ENCODE results near the gene UNC119B. TPM values are rescaled to one million over a fixed set of nuclear protein-coding genes. Genes with fewer than 3 reads are reported as not detected.

The UNC119B gene
- polyA plus RNA-seq, 1 donor from 2014 or later: 4.9 TPM

DNA sequence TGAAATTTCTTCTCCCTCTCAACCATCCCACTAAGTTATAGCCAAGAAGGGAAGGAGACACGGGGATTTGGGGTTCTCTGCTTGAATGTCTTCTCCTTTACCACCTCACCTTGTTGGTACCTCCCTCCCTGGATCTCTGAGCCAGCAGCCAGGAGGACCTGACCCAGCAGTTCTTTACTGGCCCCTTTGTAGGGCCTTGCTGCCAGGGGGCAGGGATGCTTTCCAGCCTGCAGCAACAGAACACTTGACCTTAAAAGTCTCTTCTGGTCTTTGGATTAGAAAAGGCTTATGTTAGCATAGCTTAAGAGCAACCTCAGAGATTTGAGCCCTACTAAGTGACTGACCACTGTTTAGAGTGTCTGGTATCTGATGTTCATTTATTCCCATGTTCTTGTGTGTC is 12.9 kb upstream of the UNC119B start:
- Mint-ChIP-seq H3K4me3 (peak overlapping the region in 1 of 4 donors; percentile 20), H3K36me3 (peaks cover 19% of the 10 kb centered on the region), H3K4me1 (peaks cover 0 to 7% (median 6%) of the 10 kb centered on the region in 3 donors), H3K27ac (peak overlapping the region in 1 of 3 donors; percentile 45), H3K27me3 (no peaks in the 10 kb centered on the region), H3K9me3 (no peaks in the 10 kb centered on the region)

DNA sequence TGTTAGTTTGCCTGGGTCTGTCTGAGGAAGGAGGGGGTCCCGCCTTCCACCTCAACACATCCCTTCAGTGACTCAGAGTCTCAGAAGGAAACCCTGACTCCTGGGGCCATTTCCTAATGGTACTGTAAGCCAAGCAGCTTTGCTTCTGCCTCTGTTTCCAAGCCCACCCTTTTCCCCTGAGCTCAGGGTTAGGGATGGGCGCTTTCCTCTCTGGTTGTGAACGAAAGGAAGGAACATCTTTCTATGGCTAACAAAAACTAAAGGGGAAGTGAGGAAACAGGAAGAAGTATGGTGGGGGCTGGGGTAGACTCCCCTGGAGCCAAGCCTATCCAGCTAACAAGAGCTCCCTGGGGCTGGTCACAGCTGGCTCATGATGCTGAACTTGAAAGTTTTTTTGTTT is 11.6 kb upstream of the UNC119B start:
- Mint-ChIP-seq H3K36me3 (peaks cover 15% of the 10 kb centered on the region), H3K4me3 (no peak overlapping the region), H3K4me1 (peaks cover 0 to 7% (median 6%) of the 10 kb centered on the region in 3 donors), H3K27ac (peak overlapping the region in 1 of 3 donors; percentile 57), H3K9me3 (no peaks in the 10 kb centered on the region), H3K27me3 (no peaks in the 10 kb centered on the region)

DNA sequence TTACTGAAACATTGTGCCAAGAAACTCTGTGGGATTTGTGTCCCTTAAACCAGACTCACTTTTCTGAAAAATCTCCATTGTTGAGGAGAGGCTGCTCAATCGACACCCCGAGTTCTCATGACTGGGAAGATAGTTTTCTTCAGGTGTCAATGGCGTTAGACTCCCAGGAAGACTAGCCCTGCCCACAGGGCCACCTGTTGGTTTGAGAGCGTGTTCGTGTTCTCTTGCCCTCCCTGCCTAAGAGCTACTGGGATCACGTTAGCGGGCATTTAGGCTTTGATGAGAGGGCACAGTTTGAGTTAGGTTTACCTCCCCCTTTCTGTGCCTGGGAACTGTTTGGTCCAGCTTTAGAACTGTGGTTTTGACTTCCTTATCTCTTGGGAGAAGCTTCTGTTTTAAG is 10.7 kb upstream of the UNC119B start:
- H3K9me3 Mint-ChIP-seq: no peaks in the 10 kb centered on the region
- peaks cover 0 to 7% (median 6%) of the 10 kb centered on the region in 3 donors for H3K4me1 Mint-ChIP-seq
- H3K27me3 Mint-ChIP-seq: no peaks in the 10 kb centered on the region
- peaks cover 14% of the 10 kb centered on the region for H3K36me3 Mint-ChIP-seq
- no peak overlapping the region for H3K4me3 Mint-ChIP-seq
- H3K27ac Mint-ChIP-seq: no peak overlapping the region

DNA sequence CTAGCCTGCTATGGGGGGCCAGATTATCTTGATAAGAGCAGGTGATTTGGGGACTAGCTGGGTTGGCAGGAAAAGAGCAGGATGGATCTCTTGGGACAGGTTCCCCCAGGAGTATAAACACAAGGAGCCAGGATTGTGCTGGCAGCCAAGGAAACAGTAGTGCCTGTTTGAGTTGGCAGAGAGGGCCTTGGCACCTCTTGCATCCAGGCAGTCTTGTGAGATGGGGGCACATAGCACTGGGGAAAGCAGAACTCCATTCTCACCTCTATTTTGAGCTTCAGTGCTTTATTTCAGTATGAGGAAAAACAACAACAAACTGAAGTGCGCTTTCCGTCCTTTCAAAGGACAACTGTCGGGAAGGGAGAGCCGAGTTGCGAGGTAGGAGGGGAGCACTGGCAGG is 9.4 kb upstream of the UNC119B start:
- H3K9me3 Mint-ChIP-seq: no peaks in the 10 kb centered on the region
- no peak overlapping the region for H3K27ac Mint-ChIP-seq
- H3K4me3 Mint-ChIP-seq: no peak overlapping the region
- peaks cover 13% of the 10 kb centered on the region for H3K36me3 Mint-ChIP-seq
- peaks cover 0 to 6% (median 4%) of the 10 kb centered on the region in 3 donors for H3K4me1 Mint-ChIP-seq
- H3K27me3 Mint-ChIP-seq: no peaks in the 10 kb centered on the region

DNA sequence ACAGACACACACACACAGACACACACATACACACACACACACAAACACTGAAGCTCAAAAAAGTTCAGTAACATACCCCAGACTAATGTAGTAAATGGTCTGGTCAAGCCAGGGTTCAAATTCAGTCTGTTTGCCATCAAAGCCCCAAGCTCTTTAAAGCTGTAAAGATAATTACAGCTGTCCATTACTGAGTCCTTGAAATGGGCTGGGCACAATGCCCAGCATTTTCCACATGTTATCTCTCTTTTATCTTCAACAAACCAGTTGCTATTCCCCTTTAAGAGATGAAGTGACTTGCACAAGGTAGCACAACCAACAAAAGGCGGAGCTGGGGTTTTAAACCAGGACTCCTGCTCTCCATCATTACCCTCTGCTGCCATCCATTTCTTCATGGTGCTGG is 7.6 kb upstream of the UNC119B start:
- Mint-ChIP-seq H3K4me3 (no peak overlapping the region), H3K27me3 (no peaks in the 10 kb centered on the region), H3K9me3 (no peaks in the 10 kb centered on the region), H3K27ac (no peak overlapping the region), H3K4me1 (peaks cover 0 to 6% (median 4%) of the 10 kb centered on the region in 3 donors), H3K36me3 (peaks cover 8% of the 10 kb centered on the region)

DNA sequence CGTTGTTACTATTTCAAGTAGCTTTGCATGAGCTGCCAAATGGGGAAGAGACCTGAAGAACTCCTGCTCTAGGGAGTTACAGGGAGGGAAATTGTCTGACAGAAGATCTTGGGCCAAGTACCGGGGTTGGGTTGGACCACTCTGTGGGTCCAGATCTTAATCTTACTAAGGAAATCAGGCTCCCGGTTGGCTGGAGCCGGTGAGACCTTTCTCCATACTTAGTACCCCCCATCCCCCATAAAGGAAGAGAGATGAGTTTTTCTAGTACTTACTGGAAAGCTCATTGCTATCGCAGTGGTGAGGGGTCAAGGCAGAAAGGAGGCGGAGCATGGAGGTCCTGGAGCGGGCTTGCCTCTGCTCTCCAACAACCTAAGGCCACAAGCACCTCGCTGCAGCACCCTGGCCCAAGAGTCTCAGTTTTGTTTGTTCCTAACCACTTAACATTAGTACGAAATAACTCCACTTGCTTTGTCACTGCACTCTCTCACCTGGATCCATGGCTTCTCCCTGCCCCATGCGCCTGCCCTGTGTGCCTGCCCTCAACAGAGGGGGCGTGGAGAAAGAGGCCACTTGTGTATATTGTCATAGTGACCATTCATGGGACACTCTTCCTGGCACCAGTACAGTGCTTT is 6.8 kb upstream of the UNC119B start:
- H3K27me3 Mint-ChIP-seq: no peaks in the 10 kb centered on the region
- no peak overlapping the region for H3K27ac Mint-ChIP-seq
- peaks cover 0 to 6% (median 4%) of the 10 kb centered on the region in 3 donors for H3K4me1 Mint-ChIP-seq
- H3K4me3 Mint-ChIP-seq: no peak overlapping the region
- H3K9me3 Mint-ChIP-seq: no peaks in the 10 kb centered on the region
- peaks cover 8% of the 10 kb centered on the region for H3K36me3 Mint-ChIP-seq

DNA sequence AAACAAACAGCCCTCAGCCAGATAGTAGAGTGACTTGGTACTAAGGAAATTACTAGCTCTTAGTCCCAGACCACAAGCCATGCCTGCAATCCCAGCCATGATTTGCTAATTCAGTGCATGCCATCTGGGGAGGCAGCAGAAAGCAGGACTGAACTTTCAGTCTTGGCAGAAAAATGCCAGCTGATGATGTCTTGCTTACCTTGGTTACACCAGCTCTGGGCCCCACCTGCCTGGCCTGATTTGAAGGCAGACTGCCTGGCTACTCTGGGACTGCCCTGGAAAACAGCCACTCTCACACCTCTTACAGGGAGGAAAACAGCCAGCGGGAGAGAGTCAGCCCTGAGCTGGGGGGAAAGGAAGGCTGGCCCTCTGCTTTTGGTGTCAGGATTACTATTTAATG is 4.6 kb upstream of the UNC119B start:
- Mint-ChIP-seq H3K4me1 (peaks cover 3 to 7% (median 3%) of the 10 kb centered on the region in 3 donors), H3K4me3 (no peak overlapping the region), H3K36me3 (peaks cover 7% of the 10 kb centered on the region), H3K27me3 (no peaks in the 10 kb centered on the region), H3K9me3 (no peaks in the 10 kb centered on the region), H3K27ac (peak overlapping the region in 1 of 3 donors; percentile 82)

DNA sequence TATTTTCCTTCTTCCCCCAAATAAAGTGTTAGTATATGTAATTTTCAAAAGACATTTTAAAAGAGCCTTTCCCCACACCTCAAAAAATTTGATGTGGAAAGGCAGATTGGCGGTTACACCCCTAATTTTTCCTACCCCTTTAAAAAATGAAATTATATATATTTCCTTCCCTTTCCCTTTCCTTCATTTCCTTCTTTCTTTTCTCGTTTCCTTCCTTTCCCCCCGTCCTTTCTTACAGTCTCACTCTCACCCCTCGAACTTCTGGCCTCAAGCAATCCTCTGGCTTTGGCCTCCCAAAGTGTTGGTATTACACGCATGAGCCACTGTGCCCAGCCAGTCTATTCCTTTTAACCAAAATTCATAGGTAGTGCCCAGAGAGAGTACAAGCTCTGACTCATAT is 4.2 kb upstream of the UNC119B start:
- Mint-ChIP-seq H3K4me1 (peaks cover 3 to 7% (median 4%) of the 10 kb centered on the region in 3 donors), H3K9me3 (no peaks in the 10 kb centered on the region), H3K36me3 (peaks cover 3% of the 10 kb centered on the region), H3K27ac (no peak overlapping the region), H3K27me3 (no peaks in the 10 kb centered on the region), H3K4me3 (no peak overlapping the region)

DNA sequence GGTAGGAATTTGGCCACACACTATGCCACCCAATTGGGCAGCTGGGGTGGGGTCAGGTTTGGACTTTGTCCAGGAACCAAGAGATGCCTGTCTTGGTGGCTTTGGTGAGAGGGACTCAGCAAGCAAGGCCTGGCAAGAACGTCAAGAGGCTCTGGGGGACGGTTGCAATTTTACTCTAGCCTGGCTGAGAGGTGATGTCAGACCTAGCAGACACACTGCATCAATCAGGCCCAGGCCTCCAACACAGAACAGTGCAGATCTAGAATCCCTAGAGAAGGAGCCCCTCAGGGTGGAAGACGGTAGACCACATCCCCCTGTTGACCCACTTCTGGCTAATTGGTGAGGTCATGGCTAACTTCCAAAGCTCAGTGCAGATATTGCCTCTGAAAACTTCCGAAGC is 1.6 kb upstream of the UNC119B start:
- Mint-ChIP-seq H3K4me3 (peak overlapping the region in 3 of 4 donors; percentile 25 to 76 (median 42)), H3K27ac (no peak overlapping the region)

DNA sequence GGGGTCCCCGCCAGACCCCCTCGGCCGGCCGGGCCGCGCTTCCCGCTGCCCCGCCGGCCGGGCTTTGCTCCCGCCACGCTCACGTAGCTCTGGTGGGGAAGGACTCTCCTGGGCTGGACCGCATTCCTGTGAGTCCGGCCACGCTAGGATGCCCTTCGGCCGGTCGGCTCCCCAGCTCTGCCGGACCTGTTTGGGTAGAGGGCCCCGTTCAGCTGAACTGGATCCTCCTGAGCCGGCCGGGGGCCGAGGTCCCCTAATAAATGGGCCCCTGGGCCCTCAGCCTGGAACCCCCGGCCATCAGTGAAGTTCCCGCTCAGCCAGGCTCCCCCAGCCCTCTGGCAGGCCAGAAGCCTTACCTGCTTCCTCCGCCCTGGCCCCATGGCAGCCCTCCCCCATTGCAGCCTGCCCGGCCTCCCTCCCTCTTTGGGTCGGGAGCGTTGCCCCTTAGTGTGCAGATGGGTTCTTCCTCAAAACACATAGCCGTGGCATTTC is 593 bp downstream of the UNC119B start:
- H3K4me1 Mint-ChIP-seq: peaks cover 11 to 20% (median 18%) of the 10 kb centered on the region in 3 donors

More for the DNA sequence above, 1.6 kb upstream of the UNC119B start:
- Mint-ChIP-seq H3K4me1 (peaks cover 5 to 15% (median 14%) of the 10 kb centered on the region in 3 donors), H3K9me3 (no peaks in the 10 kb centered on the region), H3K36me3 (peaks cover 2% of the 10 kb centered on the region), H3K27me3 (no peaks in the 10 kb centered on the region)

DNA sequence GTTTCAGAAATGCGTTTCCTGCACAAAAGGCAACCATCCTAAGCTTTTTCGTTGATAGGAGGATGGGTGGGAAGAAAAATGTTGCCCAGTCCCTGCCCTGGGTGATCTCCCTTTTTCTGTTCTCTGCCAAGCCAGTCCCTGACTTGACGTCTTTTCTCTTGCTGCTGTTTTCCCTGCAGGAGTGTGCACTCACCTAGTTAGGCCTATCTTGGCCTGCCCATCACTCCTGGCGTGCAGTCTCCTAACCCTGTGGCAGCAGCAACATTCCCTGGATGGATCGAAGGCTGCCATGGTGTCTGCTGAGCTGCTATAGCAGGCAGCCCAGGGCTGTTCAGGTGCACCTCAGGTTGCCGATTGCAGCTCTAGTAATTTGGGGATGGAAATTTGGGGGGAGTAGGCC is 1.2 kb downstream of the UNC119B start:
- no peaks in the 10 kb centered on the region for H3K36me3 Mint-ChIP-seq
- no peaks in the 10 kb centered on the region for H3K27me3 Mint-ChIP-seq
- peak overlapping the region; percentile 86 to 95 (median 90) for H3K4me3 Mint-ChIP-seq
- peak overlapping the region; percentile 67 to 84 (median 69) for H3K27ac Mint-ChIP-seq
- H3K9me3 Mint-ChIP-seq: no peaks in the 10 kb centered on the region
- peaks cover 11 to 20% (median 18%) of the 10 kb centered on the region in 3 donors for H3K4me1 Mint-ChIP-seq

More for the DNA sequence above, 593 bp downstream of the UNC119B start:
- H3K36me3 Mint-ChIP-seq: no peaks in the 10 kb centered on the region
- peak overlapping the region; percentile 67 to 84 (median 69) for H3K27ac Mint-ChIP-seq
- H3K9me3 Mint-ChIP-seq: no peaks in the 10 kb centered on the region
- H3K4me3 Mint-ChIP-seq: peak overlapping the region; percentile 86 to 95 (median 90)
- no peaks in the 10 kb centered on the region for H3K27me3 Mint-ChIP-seq

DNA sequence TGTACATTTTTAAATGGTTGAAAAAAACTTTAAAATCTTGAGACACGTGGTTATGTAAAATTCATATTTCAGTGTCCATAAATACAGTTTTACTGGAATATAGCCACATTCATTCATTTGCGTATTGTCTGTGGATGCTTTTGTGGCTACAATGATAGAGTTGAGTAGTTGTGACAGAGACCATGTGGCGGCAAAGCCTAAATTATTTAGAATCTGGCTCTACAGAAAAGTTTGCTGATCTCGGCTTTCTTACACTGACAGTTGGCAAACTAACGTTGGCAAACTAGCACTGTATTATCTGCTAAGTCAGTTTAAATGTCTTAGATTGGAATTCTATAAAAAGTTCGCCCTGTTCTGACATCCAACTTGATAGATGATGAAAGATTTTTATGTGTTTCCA is 2.4 kb downstream of the UNC119B start:
- Mint-ChIP-seq H3K9me3 (no peaks in the 10 kb centered on the region), H3K27ac (no peak overlapping the region), H3K4me3 (peak overlapping the region in 1 of 4 donors; percentile 91), H3K27me3 (no peaks in the 10 kb centered on the region), H3K4me1 (peaks cover 11 to 20% (median 18%) of the 10 kb centered on the region in 3 donors), H3K36me3 (peaks cover 1% of the 10 kb centered on the region)

DNA sequence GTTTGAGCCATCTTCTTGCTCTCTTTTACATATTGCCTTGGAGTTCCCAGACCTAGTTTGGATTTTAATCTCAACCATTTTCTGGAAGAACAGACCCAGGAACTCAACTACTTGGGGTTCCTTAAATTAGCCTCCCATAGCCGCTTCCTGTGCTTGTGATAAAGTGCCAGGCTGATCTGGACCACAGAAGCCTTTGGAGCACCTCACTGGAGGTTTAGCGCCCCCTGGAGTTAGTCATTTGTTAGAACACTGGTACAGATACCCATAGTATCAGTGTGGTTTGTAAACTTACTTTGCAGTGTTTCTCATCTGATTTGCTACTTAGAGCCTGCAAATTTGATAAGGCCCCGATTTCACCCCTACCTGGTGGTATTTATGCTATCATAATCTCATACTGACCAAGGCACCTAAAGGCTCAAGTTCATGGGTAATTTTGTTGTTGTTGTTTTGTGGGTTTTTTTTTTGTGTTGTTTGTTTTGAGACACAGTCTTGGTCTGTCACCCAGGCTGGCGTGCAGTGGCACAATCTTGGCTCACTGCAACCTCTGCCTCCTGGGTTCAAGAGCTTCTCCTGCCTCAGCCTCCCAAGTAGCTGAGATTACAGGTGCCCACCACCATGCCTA is 3.7 kb downstream of the UNC119B start:
- peaks cover 1% of the 10 kb centered on the region for H3K36me3 Mint-ChIP-seq
- H3K27me3 Mint-ChIP-seq: no peaks in the 10 kb centered on the region
- H3K4me1 Mint-ChIP-seq: peaks cover 11 to 20% (median 18%) of the 10 kb centered on the region in 3 donors
- no peaks in the 10 kb centered on the region for H3K9me3 Mint-ChIP-seq
- peak overlapping the region in 1 of 3 donors; percentile 7 for H3K27ac Mint-ChIP-seq
- H3K4me3 Mint-ChIP-seq: peak overlapping the region in 2 of 4 donors; percentile 44 to 70

DNA sequence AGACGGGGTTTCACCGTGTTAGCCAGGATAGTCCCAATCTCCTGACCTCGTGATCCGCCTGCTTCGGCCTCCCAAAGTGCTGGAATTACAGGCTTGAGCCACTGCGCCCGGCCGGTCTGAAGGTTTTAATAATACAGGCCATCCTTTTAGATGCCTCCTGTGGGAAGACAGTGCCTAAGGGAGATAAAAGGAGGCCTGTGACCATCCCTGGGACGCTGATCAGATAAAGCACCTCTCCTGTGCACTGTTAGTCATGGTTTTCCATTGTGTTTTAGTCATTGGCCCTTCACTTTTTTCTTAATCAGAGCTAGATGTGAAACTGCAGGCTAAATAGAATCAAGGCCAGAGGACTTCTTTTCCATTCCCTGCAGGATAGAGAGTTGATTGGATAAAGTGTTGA is 7.8 kb downstream of the UNC119B start:
- no peak overlapping the region for H3K4me3 Mint-ChIP-seq
- H3K27me3 Mint-ChIP-seq: no peaks in the 10 kb centered on the region
- peak overlapping the region in 1 of 3 donors; percentile 47 for H3K27ac Mint-ChIP-seq
- H3K4me1 Mint-ChIP-seq: peaks cover 13 to 22% (median 16%) of the 10 kb centered on the region in 3 donors
- peaks cover 15% of the 10 kb centered on the region for H3K36me3 Mint-ChIP-seq
- no peaks in the 10 kb centered on the region for H3K9me3 Mint-ChIP-seq

DNA sequence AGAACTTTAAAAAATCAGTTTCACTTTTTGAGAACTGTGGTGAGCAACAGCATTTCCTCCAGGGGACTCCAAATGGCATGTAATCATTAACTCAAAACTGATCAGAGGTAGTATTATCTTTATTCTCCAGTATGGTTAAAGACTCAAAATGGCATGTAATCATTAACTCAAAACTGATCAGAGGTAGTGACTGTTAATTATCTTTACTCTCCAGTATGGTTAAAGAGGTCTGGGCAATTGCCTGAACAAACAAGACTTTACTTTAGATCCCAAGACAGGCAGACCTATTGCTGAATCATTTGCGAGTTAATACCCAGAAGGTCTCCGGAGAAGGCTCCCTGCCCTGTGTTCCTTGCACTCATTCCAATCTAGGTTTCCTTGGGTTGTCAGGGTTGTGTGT is 8.8 kb downstream of the UNC119B start:
- Mint-ChIP-seq H3K9me3 (no peaks in the 10 kb centered on the region), H3K27me3 (no peaks in the 10 kb centered on the region), H3K36me3 (peaks cover 15% of the 10 kb centered on the region), H3K27ac (no peak overlapping the region), H3K4me1 (peaks cover 8 to 17% (median 12%) of the 10 kb centered on the region in 3 donors), H3K4me3 (no peak overlapping the region)

Data from IgD-negative memory B cell (primary cell).